Pons (tissue), 1 donor: ENCODE data around the gene LRRC25.
A peak's percentile ranks its signal among the peaks of the same experiment; 100 is the strongest.

Experiments
- DNase-seq: peaks from one replicate; pipeline ENCODE4 v3.0.0-alpha.2; 2016; ENCODE audit warnings: low spot score

The LRRC25 gene

DNA sequence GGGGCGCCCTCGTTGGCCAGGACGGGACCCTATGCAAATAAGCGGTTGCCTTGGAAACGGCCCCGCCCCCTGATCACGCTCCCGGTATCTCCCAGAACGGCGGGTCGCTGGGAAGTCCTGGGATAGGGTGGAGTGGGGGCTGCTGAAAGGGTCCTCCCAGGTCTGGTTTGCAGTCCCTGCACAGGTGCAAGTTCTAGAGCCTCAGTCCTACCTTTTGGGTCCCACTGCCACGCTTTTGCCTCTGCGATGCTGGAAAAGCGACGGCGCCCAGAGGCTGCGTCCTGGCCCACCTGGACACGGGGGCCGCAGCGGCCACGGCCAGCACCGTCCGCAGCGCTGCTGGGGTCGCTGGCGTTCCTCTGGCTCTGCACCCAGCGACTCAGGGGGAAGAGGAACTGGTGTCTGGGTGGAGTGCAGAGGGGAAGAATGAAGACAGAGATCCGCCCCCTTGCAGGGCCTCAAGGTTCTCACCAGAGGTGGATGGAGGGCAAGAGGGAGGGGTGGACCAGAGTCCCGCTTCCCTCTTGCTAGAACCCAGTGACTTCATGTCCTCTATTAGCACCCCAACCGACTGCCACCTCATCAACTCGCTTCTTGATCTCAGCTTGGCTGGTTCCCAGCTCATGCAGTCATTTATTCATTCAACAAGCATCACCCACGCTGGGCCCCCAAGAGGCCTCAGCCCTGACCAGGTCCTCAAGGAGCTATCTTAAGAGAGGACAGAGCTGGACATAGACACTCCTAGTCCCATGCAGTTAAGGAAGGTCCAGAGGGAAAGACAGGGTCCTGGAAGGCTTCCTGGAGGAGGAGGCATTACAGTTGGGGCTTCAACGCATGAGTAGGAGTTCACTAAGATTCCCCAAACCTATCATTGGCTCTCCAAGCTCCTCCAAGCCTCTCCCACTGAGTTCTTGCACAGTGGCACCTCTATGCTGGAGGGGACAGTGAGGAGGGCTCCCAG is at the start of gene LRRC25:
LRRC25 (minus strand) TSS at position 381 of the 961 bp plus-strand sequence. CDS start 659 bp downstream, outside the sequence.
- DNase-seq: peak; percentile 60

DNA sequence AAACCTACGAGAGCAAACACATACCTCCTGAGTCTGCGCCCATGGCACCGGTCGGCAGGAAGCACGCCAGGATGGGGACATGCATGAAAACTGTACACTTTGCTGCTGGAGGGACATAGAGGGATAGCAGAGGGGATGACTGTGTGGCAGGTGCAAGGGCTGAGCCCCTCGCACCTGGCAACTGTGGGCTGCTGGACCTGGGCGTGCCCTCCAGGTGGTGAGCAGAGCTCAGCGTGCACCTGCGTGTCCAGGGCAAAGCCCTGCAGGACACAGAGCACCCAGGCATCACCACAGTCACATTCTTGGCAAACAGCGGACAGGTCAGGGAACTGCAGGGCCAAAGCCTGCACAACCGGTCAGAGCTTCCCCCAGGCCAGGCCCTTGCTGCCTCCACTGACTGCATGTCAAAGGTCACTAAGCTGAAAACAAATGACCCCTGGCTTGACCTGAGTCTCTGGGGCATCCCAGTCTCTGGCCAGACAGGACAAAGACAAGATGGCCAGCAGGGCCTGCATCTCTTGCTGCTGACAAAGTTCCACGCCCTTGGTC is 49.5 kb upstream of the LRRC25 start:
- DNase-seq: no peak

DNA sequence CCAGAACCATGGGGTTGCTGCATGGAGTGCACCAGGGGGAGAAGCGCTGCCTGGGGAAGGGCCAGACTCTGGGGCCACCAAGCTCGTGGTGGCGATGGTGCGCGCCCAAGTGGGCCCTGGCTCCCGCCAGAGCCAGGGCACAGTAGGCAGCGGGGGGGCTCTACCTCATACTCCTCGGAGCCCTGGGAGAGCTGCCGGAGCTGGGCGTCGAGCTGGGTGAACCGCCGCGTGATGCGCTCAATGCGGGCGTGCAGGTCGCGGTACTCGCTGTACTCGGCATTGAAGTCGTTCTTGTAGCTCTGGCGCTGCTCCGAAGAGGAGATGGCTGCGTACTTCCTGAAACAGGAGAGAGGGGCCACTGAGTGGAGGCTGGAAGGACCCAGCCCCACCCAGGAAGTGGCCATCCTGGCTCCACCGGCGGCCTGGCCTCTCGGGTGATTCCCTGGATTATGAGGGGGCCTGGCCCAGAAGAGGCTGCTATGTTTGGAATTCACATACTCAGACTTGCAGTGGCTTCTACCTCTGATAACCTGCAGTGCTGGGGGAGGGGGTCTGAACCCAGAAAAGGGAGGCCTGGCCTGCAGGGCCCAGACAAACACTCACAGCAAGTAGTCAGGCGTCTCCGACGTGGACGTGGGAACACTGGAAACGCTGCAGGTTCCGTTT is 48.9 kb upstream of the LRRC25 start:
- DNase-seq: no peak

DNA sequence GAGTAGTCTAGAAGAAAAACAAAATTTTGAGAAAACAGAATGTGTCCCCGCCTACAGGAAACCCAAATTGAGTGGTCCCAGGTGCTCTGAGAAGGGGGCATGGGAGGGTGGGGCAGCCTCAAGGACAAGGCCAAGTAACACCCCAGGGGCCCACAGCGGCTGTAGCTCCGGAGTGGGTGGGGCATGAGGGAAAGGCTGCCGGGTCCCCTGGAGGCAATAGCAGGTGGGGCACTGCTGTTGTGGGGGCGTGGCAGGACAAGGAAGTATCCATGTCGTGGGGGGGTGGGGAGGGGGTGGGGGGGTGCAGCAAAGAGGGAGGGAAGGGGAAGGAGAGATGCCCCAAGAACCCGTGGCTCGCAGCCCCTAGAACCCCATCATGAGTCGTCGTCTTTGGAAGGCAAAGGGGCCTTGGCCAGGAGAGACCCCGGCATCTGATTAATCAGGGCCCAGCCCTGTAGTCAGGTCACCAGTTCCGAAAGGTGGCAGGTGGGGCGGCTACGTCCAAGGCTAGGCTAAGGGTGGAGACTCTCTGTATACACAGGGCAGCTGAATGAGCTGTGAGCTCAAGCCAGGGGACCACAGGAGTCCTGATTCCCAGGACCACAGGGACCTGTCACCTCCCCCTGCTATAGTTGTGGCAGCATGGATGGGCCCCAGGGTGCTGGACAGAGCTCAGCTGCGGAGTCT is 48.0 kb upstream of the LRRC25 start:
- DNase-seq: no peak

DNA sequence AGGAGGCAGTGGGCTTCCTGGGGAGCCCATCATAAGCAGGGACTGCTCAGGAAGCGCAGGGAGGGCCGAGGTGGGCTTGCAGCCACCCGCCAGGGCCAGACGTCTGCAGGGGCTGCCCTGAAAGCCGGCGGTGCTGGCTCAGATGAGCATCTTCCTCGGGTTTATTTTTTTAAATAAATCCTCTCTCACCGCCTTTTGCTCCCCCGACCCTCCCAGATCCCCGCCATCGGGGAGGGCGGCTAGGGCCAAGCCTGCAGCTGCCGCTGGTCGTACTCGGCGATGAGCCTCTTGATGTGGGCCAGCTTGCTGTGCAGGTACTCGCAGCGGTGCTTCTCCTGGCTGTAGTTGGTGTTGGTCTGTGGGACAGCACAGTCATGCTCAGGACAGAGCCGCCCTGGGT is 47.1 kb upstream of the LRRC25 start:
- DNase-seq: no peak

DNA sequence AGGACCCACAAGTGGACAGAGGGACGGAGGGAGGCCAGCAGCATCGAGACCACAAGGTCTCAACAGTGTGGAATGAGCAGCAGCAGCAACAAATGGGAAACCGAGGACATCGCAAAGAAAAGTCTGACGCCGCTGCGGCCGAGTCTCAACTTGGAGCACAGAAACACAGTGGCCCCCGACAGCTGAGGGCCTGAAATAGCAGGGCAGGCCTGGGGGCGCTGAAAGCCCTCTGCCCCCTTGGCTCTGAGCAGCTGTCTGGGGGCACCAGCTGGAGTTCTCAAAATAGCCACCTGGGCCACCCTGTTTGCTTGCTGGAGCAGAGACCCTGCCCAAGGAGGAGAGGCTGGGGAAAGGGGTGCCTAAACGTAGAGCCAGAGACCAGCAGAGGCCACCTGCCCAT is 46.4 kb upstream of the LRRC25 start:
- DNase-seq: no peak

DNA sequence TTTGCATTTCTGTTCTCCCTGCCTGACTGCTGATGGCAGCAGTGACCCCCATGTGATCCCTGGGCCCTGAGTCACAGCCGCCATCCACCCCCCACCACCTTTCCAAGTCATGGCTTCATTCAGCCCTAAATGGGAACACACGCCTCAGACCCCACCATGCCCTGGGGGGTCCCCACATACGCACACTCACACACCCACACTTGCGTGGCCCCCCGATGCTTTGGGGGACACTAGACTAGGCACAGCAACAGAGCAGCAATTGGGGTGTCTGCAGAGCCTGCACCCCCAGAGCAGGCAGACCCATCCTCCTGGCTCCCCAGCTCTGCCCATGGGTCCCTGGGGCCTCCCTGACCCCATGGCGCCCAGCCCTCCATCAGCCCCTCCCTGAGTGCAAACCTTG is 46.0 kb upstream of the LRRC25 start:
- no peak for DNase-seq

DNA sequence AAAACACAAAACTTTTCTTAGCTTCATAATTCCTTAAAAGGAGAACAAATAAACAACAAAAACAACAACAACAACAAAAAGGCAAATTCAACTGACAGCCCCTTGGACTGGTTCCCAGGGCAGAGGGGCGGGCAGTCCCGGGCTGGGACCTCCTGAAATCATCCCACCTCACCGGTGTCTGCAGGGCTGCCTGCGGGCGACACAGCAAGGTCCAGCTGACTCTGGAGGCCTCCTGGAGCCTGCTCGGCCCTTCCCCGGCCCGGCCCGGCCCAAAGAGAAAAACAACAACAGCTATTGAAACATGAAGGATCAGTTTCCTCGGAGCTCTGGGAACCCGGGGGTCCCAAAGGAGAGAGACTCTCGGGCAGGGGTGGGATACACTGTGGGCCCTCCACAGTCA is 45.5 kb upstream of the LRRC25 start:
- DNase-seq: no peak

DNA sequence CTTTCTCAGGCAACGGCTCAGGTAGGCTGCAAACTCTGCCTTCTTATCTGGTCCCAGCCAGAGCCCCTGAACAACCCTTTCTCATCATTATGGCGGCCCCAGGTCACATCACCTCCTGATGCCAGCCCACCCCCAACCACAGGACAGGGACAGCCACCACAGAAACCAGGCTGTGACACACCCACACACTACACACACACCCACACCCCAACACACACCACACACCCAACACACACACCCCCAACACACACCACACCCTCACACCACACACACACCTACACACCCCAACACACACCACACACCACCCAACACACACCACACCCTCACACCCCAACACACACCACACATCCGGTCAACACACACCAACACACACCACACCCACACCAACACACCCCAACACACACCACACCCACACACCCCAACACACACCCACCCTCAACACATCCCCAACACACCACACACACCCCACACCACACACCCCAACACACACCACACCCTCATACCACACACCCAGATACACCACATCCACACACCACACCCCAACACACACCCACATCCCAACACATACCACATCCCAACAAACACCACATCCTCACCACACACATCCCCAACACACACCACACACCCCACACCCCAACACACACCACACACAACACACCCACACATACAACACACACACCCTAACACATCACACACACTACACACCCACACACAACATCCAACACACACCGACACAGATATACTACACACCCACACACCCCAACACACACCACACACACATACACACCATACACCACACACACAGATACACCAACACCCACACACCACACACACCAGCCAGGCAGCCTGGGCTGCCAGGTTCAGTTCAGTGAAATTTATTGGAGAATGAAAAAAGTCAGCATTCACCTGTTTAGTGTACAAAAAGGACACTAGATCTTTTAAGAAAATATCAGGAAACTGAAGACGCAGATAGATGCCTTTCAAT is 44.7 kb upstream of the LRRC25 start:
- no peak for DNase-seq

DNA sequence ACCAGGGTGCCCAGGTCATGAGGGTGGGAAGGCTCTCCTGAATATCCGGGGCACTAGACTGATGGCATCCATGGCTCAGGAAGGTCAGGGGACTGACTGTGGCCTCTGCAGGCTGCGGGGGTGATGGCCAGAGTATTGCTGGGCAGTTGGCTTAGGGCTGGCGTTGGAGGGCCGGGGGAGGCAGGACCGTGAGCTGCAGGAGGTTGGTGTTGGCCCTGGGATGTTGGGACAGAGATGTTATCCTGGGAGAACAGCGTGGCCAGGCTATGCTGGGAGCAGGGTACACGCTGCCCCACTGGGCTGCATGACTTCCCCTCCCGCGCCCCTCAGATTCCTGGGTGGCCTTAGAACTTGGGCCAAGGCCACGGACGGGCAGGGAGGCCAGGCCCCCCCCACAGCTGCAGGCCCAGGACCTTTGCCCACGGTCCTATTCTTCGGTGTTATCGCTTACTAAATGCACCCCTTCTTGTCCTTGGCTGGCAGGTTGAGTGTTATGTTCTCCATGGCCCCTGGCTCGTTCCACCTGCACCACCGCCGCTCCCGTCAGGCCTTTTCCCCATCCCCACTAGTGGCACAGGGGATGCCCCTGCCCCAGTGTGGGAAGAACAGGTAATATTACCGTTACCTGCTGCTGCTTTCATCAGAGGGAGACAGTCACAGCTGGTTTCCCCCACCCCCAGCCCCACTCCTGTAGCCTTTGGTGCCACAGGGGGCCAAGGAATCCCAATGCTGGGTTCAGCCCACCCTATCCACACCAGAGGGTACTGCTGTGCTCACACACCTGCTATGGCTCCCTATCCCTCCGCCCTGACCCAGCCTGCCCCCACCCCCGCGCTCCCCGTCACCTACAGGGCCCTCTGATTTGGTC is 43.7 kb upstream of the LRRC25 start:
- no peak for DNase-seq

DNA sequence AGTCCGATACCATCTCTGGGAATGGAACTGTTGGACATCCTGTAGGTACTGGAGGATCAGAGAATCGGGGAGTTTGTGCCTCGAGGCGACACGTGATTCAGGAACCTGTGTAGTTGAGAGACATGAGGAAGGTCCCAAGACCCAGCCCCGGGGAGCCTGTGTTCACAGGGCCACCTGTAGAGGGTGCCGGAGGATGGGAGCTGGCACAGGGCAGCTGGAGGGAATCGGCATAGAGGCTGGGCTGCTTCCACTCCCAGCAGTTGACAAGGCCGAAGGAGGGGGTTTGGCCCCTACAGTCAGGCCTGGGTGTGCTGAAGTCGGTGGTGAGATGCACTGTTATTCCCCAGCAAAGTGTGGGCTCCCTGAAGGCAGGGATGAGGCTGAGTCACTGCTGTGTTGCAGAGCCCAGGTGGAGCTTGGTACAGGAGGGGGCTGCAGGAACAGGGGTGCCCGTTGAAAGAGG is 43.0 kb upstream of the LRRC25 start:
- DNase-seq: no peak

DNA sequence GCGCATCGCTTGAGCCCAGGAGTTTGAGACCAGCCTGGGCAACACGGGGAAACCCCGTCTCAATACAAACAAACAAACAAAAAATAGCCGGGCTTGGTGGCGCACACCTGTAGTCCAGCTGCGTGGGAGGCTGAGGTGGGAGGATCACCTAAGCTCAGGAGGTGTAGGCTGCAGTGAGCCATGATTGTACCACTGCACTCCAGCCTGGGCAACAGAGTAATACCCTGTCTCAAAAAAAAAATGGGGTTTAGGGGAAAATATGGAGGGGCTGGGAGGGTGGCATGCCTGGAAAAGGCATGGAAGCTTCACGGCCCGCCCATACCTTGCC is 42.5 kb upstream of the LRRC25 start:
- no peak for DNase-seq

DNA sequence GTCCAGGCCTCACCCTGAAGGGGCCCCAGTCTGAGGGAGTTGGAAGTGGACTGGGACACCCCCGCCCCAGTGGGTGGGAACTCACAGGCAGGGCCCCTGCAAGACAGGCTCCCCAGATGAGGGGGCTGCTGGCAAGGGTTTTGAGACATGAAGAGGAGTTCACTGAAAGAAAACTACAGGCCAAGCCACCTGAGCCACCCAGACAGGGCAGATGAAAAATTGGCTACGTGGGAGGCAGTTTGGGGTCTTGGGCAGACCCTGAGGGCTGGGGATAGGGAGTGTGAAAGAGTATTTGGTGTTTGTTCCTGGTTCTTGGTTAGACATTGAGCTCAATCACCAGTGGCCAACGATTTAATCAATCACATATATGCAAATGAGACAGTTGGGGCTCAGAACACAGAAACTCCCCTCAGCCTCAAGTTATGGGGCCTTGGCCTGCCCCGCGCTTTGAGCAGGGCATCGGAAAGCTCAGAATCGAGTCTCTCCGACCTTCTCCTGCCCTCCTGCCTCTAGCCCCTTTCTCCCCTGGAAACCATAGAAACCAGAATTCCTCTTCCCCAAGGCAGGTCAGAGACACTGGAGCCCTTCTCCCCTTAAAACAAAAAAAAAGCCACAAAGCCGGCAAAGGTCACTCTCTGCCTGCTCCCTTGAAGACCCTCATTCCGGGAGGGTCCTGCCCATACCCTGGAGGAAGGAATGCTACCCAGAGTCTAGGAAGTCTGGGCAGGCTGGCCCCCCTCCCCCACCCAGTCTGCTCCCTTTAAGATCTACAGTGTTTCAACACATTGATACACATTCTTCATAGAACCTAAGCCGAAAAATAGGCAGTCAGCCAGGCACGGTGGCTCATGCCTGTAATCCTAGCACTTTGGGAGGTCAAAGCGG is 41.8 kb upstream of the LRRC25 start:
- no peak for DNase-seq

DNA sequence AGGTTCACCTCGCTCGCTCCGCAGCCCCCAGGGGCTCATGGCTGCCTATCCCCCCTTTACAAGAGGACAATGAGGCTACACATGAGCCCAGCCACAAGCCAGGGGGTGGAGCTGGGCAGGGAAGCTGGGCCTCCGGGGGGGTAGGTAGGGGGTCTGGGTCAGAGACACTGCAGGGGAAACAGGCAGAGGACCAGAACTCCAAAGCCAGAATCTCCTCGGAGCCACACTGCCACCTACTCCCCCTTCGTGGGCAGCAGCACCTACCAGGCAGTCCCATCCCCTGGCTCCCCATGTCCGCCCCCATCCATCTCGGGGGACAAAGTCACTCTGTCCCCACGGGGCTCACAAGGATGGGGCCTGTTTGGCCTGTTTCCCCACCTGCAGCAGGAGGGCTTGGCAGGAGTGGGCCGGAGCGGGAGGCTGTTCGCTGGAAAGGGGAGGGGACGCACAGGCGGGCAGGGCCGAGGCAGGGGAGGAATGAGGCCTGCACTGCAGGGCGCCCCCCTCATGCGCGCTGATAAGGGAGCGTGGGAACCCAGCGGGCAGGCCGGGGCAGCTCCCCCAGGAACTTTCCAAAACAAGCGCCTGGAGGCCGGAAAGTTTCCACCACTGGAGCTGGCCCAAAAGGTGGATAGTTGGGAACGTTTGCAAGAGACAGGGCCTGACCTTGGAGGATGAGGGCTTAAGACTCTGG is 41.1 kb upstream of the LRRC25 start:
- DNase-seq: no peak

DNA sequence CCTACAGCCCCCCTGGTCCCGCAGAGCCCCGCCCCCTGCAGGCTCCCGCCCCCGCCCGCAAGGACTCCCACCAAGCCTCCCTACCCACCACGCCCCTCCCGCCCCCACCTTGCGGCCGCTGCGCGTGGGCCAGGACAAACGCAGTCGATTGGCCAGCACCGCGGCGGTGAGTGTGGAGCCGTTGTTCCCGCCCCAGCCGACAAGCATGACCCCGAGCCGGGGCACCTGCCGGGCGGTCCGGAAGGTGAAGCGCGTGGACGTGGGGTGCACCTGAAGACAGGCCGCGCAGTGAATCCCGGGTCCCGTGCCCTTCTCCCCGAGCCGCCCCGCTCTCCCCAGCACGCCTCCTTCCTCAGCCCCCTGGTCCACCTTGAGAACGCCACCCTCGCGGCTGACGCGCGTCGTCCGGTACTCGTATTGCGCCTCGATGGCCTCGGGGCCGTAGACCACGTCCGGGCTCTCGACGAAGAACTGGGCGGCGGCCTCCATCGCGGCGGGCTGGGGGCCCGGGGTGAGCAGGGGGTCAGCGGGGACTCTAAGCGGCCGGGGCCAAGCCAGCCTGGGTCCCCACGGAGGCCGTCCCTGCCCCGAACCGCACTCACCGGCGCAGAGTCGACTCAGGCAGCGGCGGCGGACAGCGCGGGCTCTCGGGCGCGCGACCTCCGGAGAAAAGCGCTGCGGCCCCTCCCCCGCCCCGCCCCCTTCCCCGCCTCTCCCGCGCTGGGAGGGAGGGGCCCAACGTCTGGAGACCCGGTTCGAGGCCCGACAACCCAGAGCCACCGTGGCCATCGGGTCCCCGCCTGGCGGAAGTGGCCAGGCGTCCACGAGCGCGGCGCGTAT is 40.3 kb upstream of the LRRC25 start, which contains the start of gene ISYNA1:
ISYNA1 (minus strand) TSS at position 643 of the 840 bp plus-strand sequence; CDS start at position 489, 154 bp downstream.
- no peak for DNase-seq

DNA sequence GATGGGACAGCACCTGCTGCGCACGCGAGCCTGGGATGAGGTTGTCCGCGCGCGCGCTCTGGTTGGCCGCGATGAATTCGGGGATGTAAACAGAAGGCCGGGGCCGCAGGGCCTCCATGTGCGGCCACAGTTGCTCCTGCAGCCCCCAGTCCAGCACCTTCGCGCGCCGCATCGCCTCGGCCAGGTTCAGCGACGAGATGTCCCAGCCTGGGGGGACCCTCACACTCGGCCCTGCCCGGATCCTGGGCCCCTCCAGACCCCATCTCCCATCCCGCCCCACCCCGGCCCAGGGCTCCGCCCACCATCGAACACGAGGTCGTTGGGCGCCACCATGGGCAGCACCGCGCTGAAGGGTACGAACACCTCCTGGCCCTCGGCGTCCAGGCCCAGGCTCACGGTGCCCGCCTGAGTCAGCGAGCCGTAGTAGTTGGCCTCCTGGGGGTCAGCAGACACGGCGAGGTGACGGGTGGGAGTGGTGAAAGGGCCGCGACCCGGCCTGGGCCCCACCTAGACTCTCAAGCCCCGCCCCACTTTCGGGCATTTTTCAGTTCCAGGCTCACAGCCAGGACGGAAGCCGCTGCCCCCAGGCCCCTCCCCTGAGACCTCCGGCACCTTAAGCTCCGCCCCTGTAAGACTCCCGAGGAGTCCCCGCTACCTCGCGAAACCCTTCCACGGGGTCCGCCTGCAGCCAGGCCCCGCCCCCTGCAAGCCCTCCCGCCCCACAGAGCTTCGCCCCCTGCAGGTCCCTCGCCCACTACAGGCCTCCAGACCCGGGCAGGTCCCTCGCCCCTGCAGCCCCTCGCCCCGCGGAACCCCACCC is 39.5 kb upstream of the LRRC25 start:
- DNase-seq: peak; percentile 34
